ENCODE data around the gene SLC23A2. TPM values are rescaled to one million over a fixed set of nuclear protein-coding genes. Genes with fewer than 3 reads are reported as not detected.
A peak's percentile ranks its signal among the peaks of the same experiment; 100 is the strongest.

SLC23A2 gene
- total RNA-seq, 2 experiments from 2014 or later, result 14.3 to 25.7 TPM

- DNase-seq (ENCODE audit: low spot score), result peak; percentile 83
- intact Hi-C loops (cut with micrococcal nuclease; ENCODE audit: unreplicated experiment), result loop anchor here (1.0 to 5.0 kb wide), 2 partner anchors 9 to 103 kb away; no protein-coding TSS in a partner anchor
- H3K4me1 ChIP-seq (ENCODE audit: insufficient read depth, low read length, poor library complexity, severe bottlenecking), result peaks cover 91% of the 10 kb centered on the region
- no peaks in the 10 kb centered on the region for H3K9me2 ChIP-seq (ENCODE audit: insufficient read depth, low read length)
- no TSS peak for BruUV-seq (replicated peaks)
- H2AFZ ChIP-seq (ENCODE audit: low read length), result peak overlapping the region; percentile 34; the same call in 1 of the 2 replicates
- no peak for TF ChIP-seq EZH2phosphoT487 (IDR thresholded peaks at IDR 0.05; ENCODE audit: borderline replicate concordance, low read depth, low read length)
- H3K36me3 ChIP-seq (ENCODE audit: insufficient read depth, low read length), result no peaks in the 10 kb centered on the region
- peak overlapping the region; percentile 51 for H3K4me3 ChIP-seq (ENCODE audit: low read depth, low read length, poor library complexity, severe bottlenecking)
- peaks cover 14% of the 10 kb centered on the region; the same call in 1 of the 2 replicates for H4K20me1 ChIP-seq (ENCODE audit: insufficient read depth, low read length)
- peaks cover 73% of the 10 kb centered on the region; the same call in 1 of the 2 replicates for H3K79me2 ChIP-seq (ENCODE audit: insufficient read depth, low read depth, low read length)
- ChIA-PET CTCF (ENCODE audit: unreplicated experiment) (interaction anchor here (0.5 kb wide), 1 partner anchor 944 kb away, joined by 3 read pairs; no protein-coding TSS in a partner anchor), POLR2A (interaction anchor here (0.6 to 1.4 kb wide), 5 partner anchors 11 to 1078 kb away, joined by 3 to 6 read pairs (median 4); partner anchors contain the start of gene PCNA)
- peak overlapping the region; percentile 70 for H3K4me2 ChIP-seq (ENCODE audit: low read length)
- H3K9me3 ChIP-seq (ENCODE audit: low read length), result no peaks in the 10 kb centered on the region
- peak overlapping the region; percentile 89 for H3K27ac ChIP-seq (ENCODE audit: low read depth, low read length, poor library complexity, severe bottlenecking)
Measured at GRCh38 chr20:4989570-4989969, 11.7 kb downstream of the SLC23A2 start.

DNA sequence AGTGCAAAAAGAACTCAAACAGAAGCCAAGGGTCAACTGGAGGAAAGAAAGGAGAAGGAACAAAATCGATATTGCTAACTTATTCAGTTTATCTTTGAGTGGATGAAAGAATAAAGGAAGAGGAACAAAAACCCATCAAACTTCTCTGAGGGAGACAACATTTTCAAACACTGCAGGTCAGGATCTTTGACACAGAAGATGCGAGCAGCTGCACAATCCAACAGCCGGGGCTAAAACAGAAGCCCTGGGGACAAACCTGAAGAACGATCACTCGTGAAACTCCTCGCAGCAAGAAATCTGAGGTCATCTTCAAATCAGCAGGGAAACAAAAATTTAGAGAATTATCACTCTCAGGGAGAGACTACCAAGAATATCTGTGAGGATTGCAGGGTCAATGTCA lies 14.2 kb downstream of the SLC23A2 start:
- no peaks in the 10 kb centered on the region for H3K36me3 ChIP-seq (ENCODE audit: insufficient read depth, low read length)
- H3K4me3 ChIP-seq (ENCODE audit: low read depth, low read length, poor library complexity, severe bottlenecking), result peak overlapping the region; percentile 54

GRCh38 chr20:4985658-4986057 lies 15.7 kb downstream of the SLC23A2 start:
- CTCF ChIA-PET (ENCODE audit: unreplicated experiment), result no interaction called here
- Histone ChIP-seq H3K27ac (ENCODE audit: low read depth, low read length, poor library complexity, severe bottlenecking) (peak overlapping the region; percentile 89), H3K4me3 (ENCODE audit: low read depth, low read length, poor library complexity, severe bottlenecking) (peak overlapping the region; percentile 35), H3K9me2 (ENCODE audit: insufficient read depth, low read length) (no peaks in the 10 kb centered on the region), H2AFZ (ENCODE audit: low read length) (no peak overlapping the region), H3K79me2 (ENCODE audit: insufficient read depth, low read depth, low read length) (peaks cover 63% of the 10 kb centered on the region; the same call in 1 of the 2 replicates), H3K4me1 (ENCODE audit: insufficient read depth, low read length, poor library complexity, severe bottlenecking) (peaks cover 64% of the 10 kb centered on the region), H3K4me2 (ENCODE audit: low read length) (peak overlapping the region; percentile 70), H3K9me3 (ENCODE audit: low read length) (no peaks in the 10 kb centered on the region), H3K36me3 (ENCODE audit: insufficient read depth, low read length) (no peaks in the 10 kb centered on the region), H4K20me1 (ENCODE audit: insufficient read depth, low read length) (peaks cover 5% of the 10 kb centered on the region; the same call in 1 of the 2 replicates)
- TF ChIP-seq CTCF (conservative IDR thresholded peaks at IDR 0.05; ENCODE audit: low read length) (no peak), EZH2phosphoT487 (IDR thresholded peaks at IDR 0.05; ENCODE audit: borderline replicate concordance, low read depth, low read length) (no peak)
- BruUV-seq (replicated peaks), result no TSS peak
- intact Hi-C loops (cut with micrococcal nuclease; ENCODE audit: unreplicated experiment), result loop anchor here (5.0 kb wide), 1 partner anchor 107 kb away; no protein-coding TSS in a partner anchor
- peak; percentile 76 for DNase-seq (ENCODE audit: low spot score)
- POLR2A ChIA-PET, result interaction anchor here (0.6 to 1.6 kb wide), 4 partner anchors 8 to 140 kb away, joined by 4 to 13 read pairs (median 4); no protein-coding TSS in a partner anchor

More for the DNA sequence above, 14.2 kb downstream of the SLC23A2 start:
- H3K9me3 ChIP-seq (ENCODE audit: low read length), result no peaks in the 10 kb centered on the region
- H4K20me1 ChIP-seq (ENCODE audit: insufficient read depth, low read length), result peaks cover 5% of the 10 kb centered on the region; the same call in 1 of the 2 replicates
- TSS peak; percentile 68 for BruUV-seq (replicated peaks)
- peaks cover 79% of the 10 kb centered on the region for H3K4me1 ChIP-seq (ENCODE audit: insufficient read depth, low read length, poor library complexity, severe bottlenecking)
- H3K27ac ChIP-seq (ENCODE audit: low read depth, low read length, poor library complexity, severe bottlenecking), result peak overlapping the region; percentile 89
- peak overlapping the region; percentile 34; the same call in 1 of the 2 replicates for H2AFZ ChIP-seq (ENCODE audit: low read length)
- intact Hi-C loops (cut with micrococcal nuclease; ENCODE audit: unreplicated experiment), result loop anchor here (5.0 kb wide), 1 partner anchor 105 kb away; no protein-coding TSS in a partner anchor
- DNase-seq (ENCODE audit: low spot score), result peak; percentile 68
- H3K9me2 ChIP-seq (ENCODE audit: insufficient read depth, low read length), result no peaks in the 10 kb centered on the region
- peaks cover 69% of the 10 kb centered on the region; the same call in 1 of the 2 replicates for H3K79me2 ChIP-seq (ENCODE audit: insufficient read depth, low read depth, low read length)
- ChIA-PET CTCF (ENCODE audit: unreplicated experiment) (interaction anchor here (0.6 kb wide), 1 partner anchor 33 kb away, joined by 3 read pairs; no protein-coding TSS in a partner anchor), POLR2A (interaction anchor here (0.6 to 1.6 kb wide), 11 partner anchors 8 to 206 kb away, joined by 3 to 13 read pairs (median 4); partner anchors contain the start of gene CDS2)
- peak overlapping the region; percentile 70 for H3K4me2 ChIP-seq (ENCODE audit: low read length)
- TF ChIP-seq EZH2phosphoT487 (IDR thresholded peaks at IDR 0.05; ENCODE audit: borderline replicate concordance, low read depth, low read length), result no peak
- no peak for TF ChIP-seq CTCF (conservative IDR thresholded peaks at IDR 0.05; ENCODE audit: low read length)
